H9 (cell line): ENCODE data around the gene CLC. TPM values are rescaled to one million over a fixed set of nuclear protein-coding genes. Genes with fewer than 3 reads are reported as not detected.

Experiments used
- DNase-seq: peaks from one replicate; pipeline ENCODE4 v3.0.0-alpha.2; 2017
- H2AFZ ChIP-seq: one replicate; pipeline ENCODE4 v1.6.1; 2013; ENCODE audit warnings: mild to moderate bottlenecking, low read length, control low read depth, moderate library complexity
- H2AK5ac ChIP-seq: 2 replicates; pipeline ENCODE4 v1.6.1; 2013; ENCODE audit warnings: low read length, control low read depth, mixed read lengths; ENCODE audit not compliant: insufficient read length
- H2BK120ac ChIP-seq: one replicate; pipeline ENCODE4 v1.6.1; 2013; ENCODE audit warnings: low read depth, mild to moderate bottlenecking, low read length, control low read depth, inconsistent platforms; ENCODE audit not compliant: poor library complexity, severe bottlenecking
- H2BK12ac ChIP-seq: 2 replicates; pipeline ENCODE4 v1.6.1; 2013; ENCODE audit warnings: low read length, control low read depth, mixed read lengths, low read depth; ENCODE audit not compliant: insufficient read length
- H2BK15ac ChIP-seq: 2 replicates; pipeline ENCODE4 v1.6.1; 2013; ENCODE audit warnings: low read depth, low read length, control low read depth
- H2BK20ac ChIP-seq: one replicate; pipeline ENCODE4 v1.6.1; 2013; ENCODE audit warnings: low read depth, mild to moderate bottlenecking, low read length, control low read depth, inconsistent platforms; ENCODE audit not compliant: poor library complexity, severe bottlenecking
- H2BK5ac ChIP-seq: 2 replicates; pipeline ENCODE4 v1.6.1; 2013; ENCODE audit warnings: low read length, control low read depth, mixed read lengths; ENCODE audit not compliant: insufficient read length
- H3K14ac ChIP-seq: 2 replicates; pipeline ENCODE4 v1.6.1; 2013; ENCODE audit warnings: low read length, control low read depth; ENCODE audit not compliant: insufficient read depth
- H3K18ac ChIP-seq: 2 replicates; pipeline ENCODE4 v1.6.1; 2013; ENCODE audit warnings: low read depth, mild to moderate bottlenecking, mixed read lengths, low read length, control low read depth; ENCODE audit not compliant: insufficient read length
- H3K23ac ChIP-seq: 2 replicates; pipeline ENCODE4 v1.6.1; 2013; ENCODE audit warnings: low read length, control low read depth, mixed read lengths, low read depth; ENCODE audit not compliant: insufficient read length
- H3K23me2 ChIP-seq: 2 replicates; pipeline ENCODE4 v1.6.1; 2013; ENCODE audit warnings: low read depth, mild to moderate bottlenecking, mixed read lengths, low read length, control low read depth; ENCODE audit not compliant: insufficient read length, poor library complexity, severe bottlenecking
- H3K27ac ChIP-seq: 2 replicates; pipeline ENCODE4 v1.5.1; 2013; ENCODE audit warnings: low read length, control low read depth, mixed read lengths, low read depth; ENCODE audit not compliant: insufficient read length
- H3K27me3 ChIP-seq: 2 replicates; pipeline ENCODE4 v1.6.1; 2013; ENCODE audit warnings: low read length, control low read depth, inconsistent platforms; ENCODE audit not compliant: insufficient read depth
- H3K4ac ChIP-seq: 2 replicates; pipeline ENCODE4 v1.6.1; 2013; ENCODE audit warnings: low read depth, mild to moderate bottlenecking, control low read depth, inconsistent platforms, low read length, moderate library complexity
- H3K4me1 ChIP-seq: 2 replicates; pipeline ENCODE4 v1.6.1; 2013; ENCODE audit warnings: low read length, control low read depth, inconsistent platforms; ENCODE audit not compliant: insufficient read depth
- H3K4me2 ChIP-seq: 2 replicates; pipeline ENCODE4 v1.6.1; 2013; ENCODE audit warnings: low read length, control low read depth, mixed read lengths; ENCODE audit not compliant: insufficient read length, insufficient read depth
- H3K56ac ChIP-seq: 2 replicates; pipeline ENCODE4 v1.6.1; 2013; ENCODE audit warnings: low read depth, mild to moderate bottlenecking, mixed read lengths, low read length, control low read depth; ENCODE audit not compliant: insufficient read length
- H3K79me1 ChIP-seq: 2 replicates; pipeline ENCODE4 v1.6.1; 2013; ENCODE audit warnings: low read depth, mild to moderate bottlenecking, moderate library complexity, low read length, control low read depth, inconsistent platforms; ENCODE audit not compliant: insufficient read depth, poor library complexity, severe bottlenecking
- H3K79me2 ChIP-seq: 2 replicates; pipeline ENCODE4 v1.6.1; 2013; ENCODE audit warnings: low read length, control low read depth, inconsistent platforms; ENCODE audit not compliant: insufficient read depth
- H3K9ac ChIP-seq: 2 replicates; pipeline ENCODE4 v1.6.1; 2013; ENCODE audit warnings: low read length, control low read depth, mixed read lengths; ENCODE audit not compliant: insufficient read length; ENCODE audit errors: extremely low read depth
- H3K9me3 ChIP-seq: one replicate; pipeline ENCODE4 v1.6.1; 2013; ENCODE audit warnings: low read depth, low read length, inconsistent platforms; ENCODE audit not compliant: control insufficient read depth
- H3T11ph ChIP-seq: one replicate; pipeline ENCODE4 v1.6.1; 2013; ENCODE audit warnings: mild to moderate bottlenecking, low read length, control low read depth, inconsistent platforms
- H4K20me1 ChIP-seq: one replicate; pipeline ENCODE4 v1.6.1; 2013; ENCODE audit not compliant: control insufficient read depth, insufficient read length, insufficient read depth
- H4K5ac ChIP-seq: 2 replicates; pipeline ENCODE4 v1.6.1; 2013; ENCODE audit warnings: low read depth, mild to moderate bottlenecking, mixed read lengths, low read length, control low read depth; ENCODE audit not compliant: insufficient read length
- H4K8ac ChIP-seq: replicated peaks from 2 replicates; pipeline ENCODE4 v1.6.1; 2013; ENCODE audit warnings: low read length, control low read depth, mixed read lengths, low read depth; ENCODE audit not compliant: insufficient read length
- H4K91ac ChIP-seq: 2 replicates; pipeline ENCODE4 v1.6.1; 2013; ENCODE audit warnings: low read depth, mild to moderate bottlenecking, moderate library complexity, mixed read lengths, low read length, control low read depth; ENCODE audit not compliant: insufficient read length
- H3K27ac Mint-ChIP-seq, 3 experiments: 2 replicates in 2 of 3; 3 replicates in 1 of 3; pipeline ENCODE4 v1.8.0; 2020 to 2021; ENCODE audit warnings: mixed read lengths in 3 of 3, mild to moderate bottlenecking in 1 of 3, moderate library complexity in 1 of 3
- H3K27me3 Mint-ChIP-seq: 2 replicates; pipeline ENCODE4 v1.8.0; 2021; ENCODE audit warnings: low read depth, mild to moderate bottlenecking, moderate library complexity, mixed read lengths
- H3K36me3 Mint-ChIP-seq, 3 experiments: 2 replicates in 2 of 3; 3 replicates in 1 of 3; pipeline ENCODE4 v1.8.0; 2020 to 2021; ENCODE audit warnings: low read depth in 3 of 3, mixed read lengths in 3 of 3; ENCODE audit not compliant: insufficient read depth in 1 of 3
- H3K4me1 Mint-ChIP-seq, 2 experiments: 2 replicates each; pipeline ENCODE4 v1.8.0; 2020; ENCODE audit warnings: mixed read lengths in 2 of 2
- H3K4me3 Mint-ChIP-seq, 2 experiments: 2 replicates in 1 of 2; 3 replicates in 1 of 2; pipeline ENCODE4 v1.8.0; 2020 to 2021; ENCODE audit warnings: mild to moderate bottlenecking in 2 of 2, mixed read lengths in 2 of 2, moderate library complexity in 1 of 2
- H3K9me3 Mint-ChIP-seq, 2 experiments: 2 replicates in 1 of 2; 3 replicates in 1 of 2; pipeline ENCODE4 v1.8.0; 2020; ENCODE audit warnings: mild to moderate bottlenecking in 2 of 2, mixed read lengths in 2 of 2, moderate library complexity in 1 of 2
- WGBS: extraction: QIAGEN DNeasy Blood & Tissue Kit; methylation state at CpG from one replicate; pipeline ENCODE4 v1.1.7; 2013; ENCODE audit warnings: missing lambda C conversion rate, low lambda C conversion rate, mixed read lengths; ENCODE audit not compliant: insufficient read length; ENCODE audit errors: extremely low coverage; 5-methylcytosine and 5-hydroxymethylcytosine counted together
- total RNA-seq: library from RNA; stranded (reverse); gene quantifications from 2 replicates; pipeline ENCODE4 v1.2.1, GENCODE V29; 2021
- TF ChIP-seq, protein P1 (sequence below): fragments of 200-600 bp; sonication (generic); conservative IDR thresholded peaks from 3 replicates; pipeline ENCODE4 v1.8.0; 2021; ENCODE audit warnings: antibody characterized with exemption, mild to moderate bottlenecking

Gene CLC
- total RNA-seq, 1 experiment from 2014 or later = 0.39 TPM

DNA sequence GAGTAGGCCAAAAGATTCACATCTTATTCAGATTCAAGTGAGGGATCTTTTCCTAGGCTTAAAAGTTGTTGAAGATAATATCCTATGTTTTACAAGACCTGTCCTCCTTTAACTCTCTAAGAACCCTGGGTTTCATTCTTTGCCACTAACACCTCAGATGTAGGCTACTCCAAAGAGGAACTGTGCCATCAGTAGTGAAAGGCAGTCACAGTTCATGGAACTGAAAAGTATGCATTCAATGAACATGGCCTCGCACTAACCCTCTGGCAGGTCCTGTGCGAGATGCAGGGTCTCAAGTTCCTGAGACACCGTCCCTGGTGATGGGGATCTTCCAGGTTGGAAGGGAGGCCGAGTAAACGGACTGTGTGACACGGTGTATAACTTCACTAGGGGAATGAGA is 29.2 kb downstream of the CLC start:
- no peaks in the 10 kb centered on the region for H3K23me2 ChIP-seq
- H2AFZ ChIP-seq = no peak overlapping the region
- no peak overlapping the region for H4K8ac ChIP-seq
- no peak overlapping the region for H4K91ac ChIP-seq
- H3K27ac ChIP-seq = no peak overlapping the region
- H2BK20ac ChIP-seq = no peak overlapping the region
- H4K20me1 ChIP-seq = no peaks in the 10 kb centered on the region
- no peak overlapping the region for H2AK5ac ChIP-seq
- H3K23ac ChIP-seq = no peak overlapping the region
- no peaks in the 10 kb centered on the region for H3K4me1 ChIP-seq
- no CpG with 5 or more reads among the region's 6 CpGs for WGBS
- H3K27me3 ChIP-seq = no peaks in the 10 kb centered on the region
- no peaks in the 10 kb centered on the region for H3K79me1 ChIP-seq
- H3K9ac ChIP-seq = no peak overlapping the region
- H3K18ac ChIP-seq = no peak overlapping the region
- TF ChIP-seq, protein P1, sequence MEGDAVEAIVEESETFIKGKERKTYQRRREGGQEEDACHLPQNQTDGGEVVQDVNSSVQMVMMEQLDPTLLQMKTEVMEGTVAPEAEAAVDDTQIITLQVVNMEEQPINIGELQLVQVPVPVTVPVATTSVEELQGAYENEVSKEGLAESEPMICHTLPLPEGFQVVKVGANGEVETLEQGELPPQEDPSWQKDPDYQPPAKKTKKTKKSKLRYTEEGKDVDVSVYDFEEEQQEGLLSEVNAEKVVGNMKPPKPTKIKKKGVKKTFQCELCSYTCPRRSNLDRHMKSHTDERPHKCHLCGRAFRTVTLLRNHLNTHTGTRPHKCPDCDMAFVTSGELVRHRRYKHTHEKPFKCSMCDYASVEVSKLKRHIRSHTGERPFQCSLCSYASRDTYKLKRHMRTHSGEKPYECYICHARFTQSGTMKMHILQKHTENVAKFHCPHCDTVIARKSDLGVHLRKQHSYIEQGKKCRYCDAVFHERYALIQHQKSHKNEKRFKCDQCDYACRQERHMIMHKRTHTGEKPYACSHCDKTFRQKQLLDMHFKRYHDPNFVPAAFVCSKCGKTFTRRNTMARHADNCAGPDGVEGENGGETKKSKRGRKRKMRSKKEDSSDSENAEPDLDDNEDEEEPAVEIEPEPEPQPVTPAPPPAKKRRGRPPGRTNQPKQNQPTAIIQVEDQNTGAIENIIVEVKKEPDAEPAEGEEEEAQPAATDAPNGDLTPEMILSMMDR = no peak
- Mint-ChIP-seq H3K4me3 (no peak overlapping the region), H3K4me1 (peaks cover 0 to 2% of the 10 kb centered on the region in 2 experiments; a peak in 1 of 4 replicates), H3K36me3 (no peaks in the 10 kb centered on the region; a peak in 1 of 7 replicates), H3K27me3 (peaks cover 2% of the 10 kb centered on the region; the same call in 1 of the 2 replicates), H3K9me3 (peaks cover 2 to 3% of the 10 kb centered on the region in 2 experiments; a peak in 4 of 5 replicates), H3K27ac (no peak overlapping the region; a peak in 1 of 7 replicates)
- no peak overlapping the region for H2BK120ac ChIP-seq
- H2BK15ac ChIP-seq = no peak overlapping the region
- no peak overlapping the region for H3K4ac ChIP-seq
- no peak overlapping the region for H3K56ac ChIP-seq
- H3K14ac ChIP-seq = no peak overlapping the region
- H3K4me2 ChIP-seq = no peak overlapping the region
- no peaks in the 10 kb centered on the region for H3K79me2 ChIP-seq
- no peaks in the 10 kb centered on the region for H3K9me3 ChIP-seq
- no peak overlapping the region for H3T11ph ChIP-seq
- no peak overlapping the region for H2BK12ac ChIP-seq
- no peak overlapping the region for H2BK5ac ChIP-seq
- H4K5ac ChIP-seq = no peak overlapping the region
- DNase-seq = no peak
